Hepatocyte (in vitro differentiated cells): ENCODE measurements around the gene ZNF584.

Experiments
- CTCF ChIP-seq: fragments of 200-600 bp; sonication (generic); IDR thresholded peaks from 2 replicates; pipeline ENCODE4 v1.5.1; 2016; ENCODE audit warnings: antibody characterized with exemption, mild to moderate bottlenecking; ENCODE audit not compliant: poor library complexity
- EZH2phosphoT487 ChIP-seq: fragments of 200-600 bp; sonication (generic); IDR thresholded peaks from one replicate; pipeline ENCODE4 v1.6.1; 2018; ENCODE audit warnings: antibody characterized with exemption, mild to moderate bottlenecking, low read depth, moderate library complexity; ENCODE audit not compliant: unreplicated experiment, severe bottlenecking

- TF ChIP-seq CTCF: no peak
- TF ChIP-seq EZH2phosphoT487: no peak
Measured at GRCh38 chr19:58440556-58440955, 32.1 kb downstream of the ZNF584 start.
